ENCODE data around the gene LDLR. TPM values are rescaled to one million over a fixed set of nuclear protein-coding genes. Genes with fewer than 3 reads are reported as not detected.

The LDLR gene
- total RNA-seq, 4 donors from 2014 or later = 22.6 to 45.6 (median 35.7) TPM

GRCh38 chr19:11111117-11111770, 22.0 kb downstream of the LDLR start:
- Histone ChIP-seq H3K4me1 (no peaks in the 10 kb centered on the region), H3K27me3 (no peaks in the 10 kb centered on the region), H3K27ac (no peak overlapping the region), H3K4me3 (no peak overlapping the region), H3K9me3 (no peaks in the 10 kb centered on the region), H3K36me3 (peaks cover 4 to 100% (median 15%) of the 10 kb centered on the region in 3 donors)
- no peak for DNase-seq (ENCODE audit: low spot score in 2 of 2)
- 80 to 87% methylated on average over 12 to 15 of the region's 15 CpGs for WGBS, 2 donors
- TF ChIP-seq CTCF (IDR thresholded peaks at IDR 0.05) (no peak), EP300 (IDR thresholded peaks at IDR 0.05) (no peak), POLR2A (IDR thresholded peaks at IDR 0.05) (no peak)

GRCh38 chr19:11111771-11112144, 22.5 kb downstream of the LDLR start:
- Histone ChIP-seq H3K4me1 (no peaks in the 10 kb centered on the region), H3K27me3 (no peaks in the 10 kb centered on the region), H3K36me3 (peaks cover 4 to 100% (median 15%) of the 10 kb centered on the region in 3 donors), H3K27ac (no peak overlapping the region), H3K9me3 (no peaks in the 10 kb centered on the region), H3K4me3 (no peak overlapping the region)
- WGBS, 2 donors = 86 to 90% methylated on average over 8 of the region's 8 CpGs
- no peak for DNase-seq (ENCODE audit: low spot score in 2 of 2)
- TF ChIP-seq CTCF (IDR thresholded peaks at IDR 0.05) = no peak
- TF ChIP-seq EP300 (IDR thresholded peaks at IDR 0.05) = no peak
- TF ChIP-seq POLR2A (IDR thresholded peaks at IDR 0.05) = no peak

GRCh38 chr19:11113140-11113708, 24.0 kb downstream of the LDLR start:
- no peak for DNase-seq (ENCODE audit: low spot score in 2 of 2)
- no peak overlapping the region for H3K27ac ChIP-seq
- TF ChIP-seq EP300 (IDR thresholded peaks at IDR 0.05) (no peak), CTCF (IDR thresholded peaks at IDR 0.05) (no peak), POLR2A (IDR thresholded peaks at IDR 0.05) (no peak)
- H3K27me3 ChIP-seq = no peaks in the 10 kb centered on the region
- 94 to 95% methylated on average over 20 to 27 of the region's 27 CpGs for WGBS, 2 donors
- no peak overlapping the region for H3K4me3 ChIP-seq
- no peaks in the 10 kb centered on the region for H3K4me1 ChIP-seq
- no peaks in the 10 kb centered on the region for H3K9me3 ChIP-seq
- peaks cover 4 to 100% (median 15%) of the 10 kb centered on the region in 3 donors for H3K36me3 ChIP-seq

- no peak for DNase-seq (ENCODE audit: low spot score in 2 of 2)
- H3K4me3 ChIP-seq = no peak overlapping the region
- H3K27me3 ChIP-seq = no peaks in the 10 kb centered on the region
- no peak for TF ChIP-seq EP300 (IDR thresholded peaks at IDR 0.05)
- no peak for TF ChIP-seq POLR2A (IDR thresholded peaks at IDR 0.05)
- TF ChIP-seq CTCF (IDR thresholded peaks at IDR 0.05) = no peak
- WGBS, 2 donors = 90 to 95% methylated on average over 5 of the region's 5 CpGs
- no peaks in the 10 kb centered on the region for H3K9me3 ChIP-seq
- no peaks in the 10 kb centered on the region for H3K4me1 ChIP-seq
- H3K36me3 ChIP-seq = peaks cover 4 to 98% (median 8%) of the 10 kb centered on the region in 3 donors
- H3K27ac ChIP-seq = no peak overlapping the region
Observed at GRCh38 chr19:11115042-11115441, 25.8 kb downstream of the LDLR start.

GRCh38 chr19:11115895-11116446, 26.7 kb downstream of the LDLR start:
- Histone ChIP-seq H3K4me1 (no peaks in the 10 kb centered on the region), H3K27me3 (no peaks in the 10 kb centered on the region), H3K9me3 (no peaks in the 10 kb centered on the region), H3K27ac (no peak overlapping the region), H3K4me3 (no peak overlapping the region), H3K36me3 (peaks cover 4 to 98% (median 11%) of the 10 kb centered on the region in 3 donors)
- 74 to 83% methylated on average over 11 of the region's 11 CpGs for WGBS, 2 donors
- TF ChIP-seq EP300 (IDR thresholded peaks at IDR 0.05) = no peak
- no peak for TF ChIP-seq CTCF (IDR thresholded peaks at IDR 0.05)
- no peak for TF ChIP-seq POLR2A (IDR thresholded peaks at IDR 0.05)
- DNase-seq (ENCODE audit: low spot score in 2 of 2) = no peak

Measured in tibial nerve (tissue), 4 donors.